Stimulated activated CD8-positive, alpha-beta memory T cell treated with anti-CD3 and anti-CD28 coated beads, Interleukin-15, amount 100 ng/mL, for 24 hours (primary cell): ENCODE results near the gene GAPDH.
"Not testable (repeated sequence)": the region's sequence is repeated elsewhere in the genome, so short reads cannot be mapped to it uniquely, and the experiment has no call there.

Source experiments
- DNase-seq: peaks from one replicate; pipeline ENCODE4 v3.0.0-alpha.2; 2020; ENCODE audit warnings: low read depth

The GAPDH gene

DNA sequence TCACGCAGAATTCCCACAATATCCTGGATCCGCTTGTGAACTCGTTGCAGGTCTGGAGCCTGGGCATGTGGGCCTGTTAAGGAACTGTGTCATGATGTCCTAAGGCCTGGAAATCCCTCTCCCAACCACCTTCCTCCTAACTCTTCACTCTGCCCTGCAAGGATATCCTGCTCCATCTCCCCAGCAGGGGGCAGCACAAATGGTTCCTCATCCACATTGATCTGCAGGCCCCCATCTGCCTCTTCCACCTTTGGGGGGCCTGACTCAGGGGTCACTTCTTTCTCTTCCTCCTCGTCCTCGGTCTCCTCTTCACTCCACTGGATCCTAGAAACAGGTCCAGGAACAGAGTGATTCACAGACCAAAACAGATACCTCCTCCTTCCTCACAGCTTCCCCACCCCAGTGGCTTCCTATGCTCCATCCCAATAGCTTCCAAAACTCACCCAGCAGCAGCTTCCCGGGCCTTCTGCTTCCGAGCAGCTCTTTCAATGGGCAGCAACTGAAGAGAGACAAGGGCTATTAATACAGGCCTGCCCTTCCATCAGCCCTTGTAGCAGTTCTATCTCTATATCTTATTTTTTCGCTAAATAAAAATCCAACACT, 29.2 kb downstream of the GAPDH start:
- DNase-seq, result no peak

DNA sequence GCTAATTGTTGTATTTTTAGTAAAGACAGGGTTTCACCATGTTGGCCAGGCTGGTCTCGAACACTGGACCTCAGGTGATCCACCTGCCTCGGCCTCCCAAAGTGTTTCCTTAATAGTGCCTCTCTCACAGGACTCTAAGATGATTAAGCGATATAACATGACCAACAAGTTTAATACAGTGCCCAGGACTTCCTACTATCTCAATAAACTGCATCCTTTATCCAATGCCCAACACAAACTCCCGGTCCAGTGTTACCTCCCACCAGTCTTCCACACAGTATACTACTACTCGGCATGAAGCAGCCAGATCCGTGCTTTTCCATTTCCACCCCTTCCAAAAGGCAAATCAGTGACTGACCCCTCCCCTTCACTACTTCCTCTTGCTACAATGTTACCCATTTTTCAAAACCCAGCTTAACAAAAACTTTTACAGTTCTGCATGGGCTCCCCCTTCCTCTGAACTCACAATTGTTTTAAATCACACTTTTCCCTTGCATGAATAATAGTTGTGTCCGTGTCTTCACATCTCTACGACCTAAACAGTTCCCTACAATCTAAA, 32.9 kb downstream of the GAPDH start:
- no peak for DNase-seq

DNA sequence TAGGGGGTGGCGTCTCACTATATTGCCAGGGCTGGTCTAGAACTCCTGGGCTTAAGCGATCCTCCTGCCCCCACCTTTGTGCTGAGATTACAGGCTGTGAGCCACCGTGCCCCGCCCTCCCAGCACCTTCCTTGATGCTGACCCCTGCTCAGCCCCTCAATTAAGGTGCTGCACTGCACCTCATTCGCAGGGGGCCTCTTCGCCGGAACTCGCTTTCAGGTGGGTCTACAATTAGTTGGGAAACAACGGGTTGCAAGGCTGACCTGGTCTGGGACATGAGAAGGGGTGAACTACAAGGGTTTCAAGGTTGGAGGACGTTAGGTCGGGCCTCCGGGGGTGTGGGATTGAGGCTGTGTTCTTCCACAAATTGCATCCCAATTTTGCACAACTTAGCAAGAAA, 35.0 kb downstream of the GAPDH start:
- DNase-seq, result no peak

DNA sequence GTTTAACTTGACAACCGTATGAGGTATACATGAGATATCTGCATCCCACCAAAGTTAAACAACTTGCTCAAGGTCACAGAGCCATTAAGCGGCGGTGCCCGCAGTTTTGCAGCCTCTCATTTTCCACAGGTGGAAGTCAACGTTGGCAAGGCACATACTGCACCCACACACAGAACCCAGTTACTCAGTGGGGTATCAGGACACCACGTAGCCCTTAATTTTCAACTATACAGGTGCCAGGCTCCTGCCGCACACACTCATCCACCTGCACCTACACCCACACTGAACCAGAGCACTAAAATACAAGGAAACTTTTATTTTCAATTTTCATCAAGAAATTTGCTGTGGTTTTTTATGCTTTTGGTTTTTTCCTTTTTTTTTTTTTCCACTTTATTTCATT, 35.5 kb downstream of the GAPDH start:
- DNase-seq, result no peak

DNA sequence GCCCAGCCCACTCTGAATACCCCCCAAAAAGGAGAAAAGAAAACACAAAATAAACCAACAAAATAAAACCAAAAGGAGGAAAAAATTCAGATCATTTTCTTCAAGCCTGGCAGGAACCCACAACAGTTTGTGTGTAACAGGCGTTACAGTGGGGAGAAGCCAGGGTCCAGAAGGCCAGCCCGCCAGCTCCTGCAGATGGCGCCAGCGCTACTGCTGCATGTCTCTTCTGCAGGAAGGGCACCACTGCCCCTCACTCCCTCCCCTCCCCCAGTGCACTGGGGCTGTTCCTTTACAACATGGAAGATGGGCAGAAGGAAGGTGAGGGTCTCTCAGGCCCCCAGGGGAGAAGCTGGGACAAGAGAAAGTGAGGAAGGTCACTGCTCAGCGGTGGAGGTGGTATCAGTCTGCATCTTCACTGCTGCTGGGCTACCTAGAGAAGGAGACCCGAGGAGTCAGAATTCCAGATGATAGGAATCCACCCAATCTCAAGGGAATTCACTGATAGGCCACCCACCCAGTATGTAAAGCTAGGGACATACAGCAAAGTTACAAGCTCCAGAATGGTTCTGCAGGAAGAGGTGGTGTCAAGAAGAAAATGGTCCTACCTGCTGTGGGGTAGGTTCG, 36.1 kb downstream of the GAPDH start:
- no peak for DNase-seq

DNA sequence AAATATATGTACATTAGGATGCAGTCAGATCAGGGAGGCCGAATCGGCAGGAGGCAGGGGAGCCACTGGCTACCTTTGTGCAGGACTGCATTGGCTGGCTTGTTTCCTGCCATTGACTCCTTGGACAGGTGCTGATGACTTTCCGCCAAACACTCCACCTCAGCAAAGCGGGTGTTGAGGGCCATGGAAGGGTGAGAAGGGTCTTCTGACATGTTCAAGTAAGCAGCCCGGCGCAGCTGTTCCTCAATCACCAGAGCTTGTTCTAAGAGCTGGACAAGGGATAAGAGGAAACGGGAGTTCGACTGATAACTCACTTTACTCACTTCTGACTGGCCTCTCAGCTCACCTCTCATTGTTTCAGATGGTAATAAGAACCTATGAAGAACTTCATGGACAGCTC, 38.7 kb downstream of the GAPDH start:
- no peak for DNase-seq

DNA sequence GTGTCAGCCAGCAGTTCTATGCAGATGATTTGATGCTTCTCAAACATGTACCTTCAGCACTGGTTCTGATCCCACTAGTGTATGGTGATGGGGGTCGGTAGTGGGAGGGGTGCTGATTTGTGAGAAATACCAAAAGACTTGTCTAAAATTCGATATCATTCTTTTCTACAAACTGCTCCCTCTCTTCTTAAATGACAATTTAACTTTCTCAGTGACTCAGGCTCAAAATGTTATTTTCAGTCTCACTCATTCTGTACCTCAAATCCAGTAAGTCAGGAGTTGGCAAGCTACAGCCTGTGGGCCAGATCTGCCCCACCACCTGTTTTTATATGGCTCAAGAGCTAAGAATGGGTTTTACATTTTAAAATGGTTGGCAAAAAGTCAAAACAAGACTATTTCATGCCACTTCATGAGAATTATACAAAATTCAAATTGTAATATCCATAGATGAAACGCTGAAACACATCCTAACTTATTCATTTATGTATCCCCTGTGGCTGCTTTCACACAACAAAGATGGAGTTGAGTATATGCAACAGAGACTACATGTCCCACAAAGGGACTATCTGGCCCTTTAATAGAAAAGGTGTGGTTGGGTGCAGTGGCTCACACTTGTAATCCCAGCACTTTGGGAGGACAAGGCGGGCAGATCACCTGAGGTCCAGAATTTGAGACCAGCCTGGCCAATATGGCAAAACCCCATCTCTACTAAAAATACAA, 40.4 kb downstream of the GAPDH start:
- DNase-seq, result no peak

DNA sequence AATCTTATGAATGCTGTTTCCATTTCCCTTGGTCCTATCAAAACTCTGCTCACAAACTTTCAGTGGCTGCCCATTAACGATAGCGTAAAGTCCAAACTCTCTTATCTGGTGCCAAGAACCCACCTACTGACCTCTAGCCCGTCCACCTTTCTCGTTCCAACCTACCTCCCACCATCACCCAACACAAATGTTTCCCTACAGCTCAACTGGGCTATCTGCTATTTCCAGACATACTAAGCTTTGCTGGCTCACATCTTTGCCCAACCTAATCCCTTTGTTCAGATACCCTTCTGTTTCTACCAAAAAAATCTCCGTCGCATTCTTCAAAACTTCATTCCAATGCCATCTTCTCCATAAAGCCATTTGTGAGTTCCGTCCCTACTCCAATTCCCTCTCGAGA, 41.3 kb downstream of the GAPDH start:
- no peak for DNase-seq

DNA sequence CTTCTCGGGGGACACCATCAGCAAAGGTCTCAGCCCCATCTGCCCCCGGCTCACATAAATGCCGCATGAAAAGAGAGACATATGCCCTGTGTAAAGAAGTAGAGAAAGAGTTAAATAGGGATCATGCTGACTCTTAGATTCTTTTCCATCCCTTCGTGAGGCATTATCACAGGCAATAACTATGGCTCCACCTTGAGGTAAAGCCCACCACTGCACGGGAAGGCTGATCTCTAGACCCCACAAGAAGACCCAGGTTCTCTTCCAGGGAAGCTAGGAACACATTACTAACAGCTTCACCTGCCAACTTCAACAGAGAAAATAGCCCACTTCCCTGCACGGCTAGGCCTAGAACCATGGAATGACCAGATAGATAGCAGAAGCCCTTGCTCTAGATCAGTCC, 47.9 kb downstream of the GAPDH start:
- DNase-seq, result no peak

DNA sequence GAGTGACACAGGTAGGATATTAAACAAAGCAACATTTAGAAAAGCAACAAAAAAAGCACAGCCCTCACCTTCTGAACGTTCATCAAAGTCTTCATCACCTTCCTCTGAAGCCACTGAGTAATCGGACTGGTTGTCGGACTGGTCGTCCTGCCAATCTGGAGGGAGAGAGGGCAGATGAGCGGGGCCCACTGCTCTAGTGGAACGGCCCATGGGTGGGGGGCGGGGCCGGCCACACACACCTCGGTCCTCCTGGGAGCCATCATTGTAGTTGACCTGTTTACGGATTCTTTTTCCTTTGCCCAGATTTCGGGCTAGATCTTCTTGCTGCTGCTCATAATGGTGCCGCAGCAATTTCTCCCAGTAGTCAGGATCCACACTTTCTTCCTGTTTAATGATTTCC, 48.6 kb downstream of the GAPDH start:
- no peak for DNase-seq

DNA sequence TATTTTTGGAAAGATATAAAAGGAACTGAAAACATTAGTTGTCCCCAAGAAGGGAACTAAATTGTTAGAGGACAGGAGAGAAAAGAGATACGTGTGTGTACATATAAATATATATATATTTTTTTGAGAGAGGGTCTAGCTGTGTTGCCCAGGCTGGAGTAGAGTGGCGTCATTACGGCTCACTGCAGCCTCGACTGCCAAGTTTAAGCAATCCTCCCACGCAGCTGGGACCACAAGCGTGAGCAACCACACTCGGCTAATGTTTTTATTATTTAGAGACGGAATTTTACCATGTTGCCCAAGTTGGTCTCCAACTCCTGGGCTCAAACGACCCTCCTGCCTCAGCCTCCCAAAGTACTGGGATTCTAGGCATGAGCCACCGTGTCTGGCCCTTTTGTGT, 50.0 kb downstream of the GAPDH start:
- no peak for DNase-seq

DNA sequence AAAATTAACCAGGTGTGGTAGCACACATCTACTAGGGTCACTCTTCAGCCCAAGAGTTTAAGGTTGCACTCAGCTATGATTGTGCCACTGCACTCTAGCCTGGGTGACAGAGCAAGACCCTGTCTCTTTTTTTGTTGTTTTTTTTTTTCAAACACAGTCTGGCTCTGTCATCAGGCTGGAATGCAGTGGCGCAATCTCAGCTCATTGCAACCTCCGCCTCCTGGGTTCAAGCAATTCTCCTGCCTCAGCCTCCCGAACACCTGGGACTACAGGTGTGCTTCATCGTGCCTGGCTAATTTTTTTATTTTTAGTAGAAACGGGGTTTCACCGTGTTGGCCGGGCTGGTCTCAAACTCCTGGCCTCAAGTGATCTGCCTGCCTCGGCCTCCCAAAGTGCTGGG, 52.3 kb downstream of the GAPDH start:
- not testable (repeated sequence) for DNase-seq
